GOT3 (cell line): ENCODE measurements around the gene LRRC28.

Source experiments
- DNase-seq: peaks from one replicate; lab custom pipeline; 2025; ENCODE audit warnings: mixed read lengths; lab: John Stamatoyannopoulos, UW

LRRC28 gene

DNA sequence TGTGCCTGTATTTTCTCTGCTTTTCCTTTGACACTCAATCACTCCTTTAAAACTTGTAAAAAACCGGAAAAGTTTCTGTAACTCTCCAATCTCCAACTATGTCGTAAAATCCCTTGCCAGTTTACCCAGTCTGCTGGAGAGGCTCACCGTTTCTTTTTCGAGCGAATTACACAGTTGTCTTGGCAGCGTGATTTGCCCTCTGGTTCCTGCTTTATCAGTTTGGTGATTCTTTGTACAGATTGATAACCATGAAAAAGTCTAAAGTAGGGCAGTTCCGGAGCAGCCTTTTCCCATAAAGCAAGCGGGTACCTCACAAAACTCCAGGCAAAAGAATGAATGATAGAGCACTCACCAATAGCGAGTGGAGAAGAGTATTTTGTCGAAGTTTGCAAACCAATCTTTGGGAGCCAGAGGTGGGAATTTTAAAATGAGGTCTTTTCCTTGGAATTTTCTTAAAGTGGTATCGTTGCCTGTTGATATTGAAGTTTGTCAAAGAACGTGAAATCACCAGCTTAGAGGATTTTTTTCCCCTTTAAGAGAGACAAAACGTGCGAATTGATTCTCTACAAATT lies 1.9 kb upstream of the LRRC28 start, which contains the start of gene TTC23:
Gene TTC23, minus strand, starts transcription at position 312 of the 572 bp plus-strand sequence. CDS start 20,869 bp downstream, outside the sequence.
- DNase-seq: no peak

DNA sequence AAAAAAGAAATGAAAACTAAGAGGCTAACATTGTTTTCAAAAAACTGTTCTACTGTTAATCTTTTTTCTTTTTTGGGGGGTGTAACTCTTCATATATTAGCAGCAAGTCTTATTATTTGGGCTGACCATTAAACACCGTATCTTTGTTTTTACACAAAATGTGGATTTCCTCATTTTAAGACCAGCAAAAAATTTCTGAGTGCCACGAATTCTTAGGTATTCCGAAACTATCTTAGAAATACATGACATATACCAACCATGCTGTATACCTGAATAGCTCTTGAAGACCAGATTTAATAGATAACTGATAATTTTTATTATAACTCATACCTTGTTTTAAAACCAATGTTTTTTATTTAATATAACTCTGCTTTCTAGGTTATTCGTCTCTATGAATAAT lies 1.3 kb upstream of the LRRC28 start:
- DNase-seq: no peak

DNA sequence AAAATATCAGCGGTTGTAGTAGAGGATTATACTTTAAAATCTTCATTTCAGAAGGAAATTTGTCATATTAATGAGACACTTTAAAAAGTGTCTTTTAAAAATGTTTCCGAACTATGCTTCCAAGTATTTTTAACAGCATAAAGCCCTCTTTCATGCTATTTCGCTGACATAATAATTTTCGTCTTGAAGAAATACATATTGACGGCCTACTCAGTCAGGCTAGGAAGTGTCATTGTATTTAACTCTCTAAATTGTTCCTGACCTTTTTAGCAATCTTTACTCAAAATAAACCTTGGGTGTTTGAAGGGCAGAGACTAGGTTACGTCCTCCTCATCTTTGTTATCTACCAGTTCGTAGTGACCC lies 806 bp upstream of the LRRC28 start:
- no peak for DNase-seq

DNA sequence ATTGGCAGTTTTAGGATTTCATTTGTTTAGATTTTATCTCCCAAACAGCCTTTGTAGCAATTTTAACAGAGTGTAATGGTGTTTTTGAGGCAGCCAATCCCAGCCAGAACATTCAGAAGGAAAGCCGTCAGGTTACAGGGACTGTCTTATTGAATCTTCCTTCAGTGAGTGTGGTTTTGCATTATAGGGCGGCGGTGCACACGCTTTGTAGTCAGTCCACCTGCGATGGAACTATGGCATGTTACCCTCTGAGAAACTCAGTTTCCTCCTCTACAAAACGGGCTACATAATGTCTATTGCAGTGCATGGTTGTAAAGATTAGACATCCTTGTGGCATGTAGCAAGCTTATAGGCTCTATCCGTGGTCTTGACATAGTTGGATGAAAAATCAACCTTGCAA lies 1.0 kb downstream of the LRRC28 start:
- no peak for DNase-seq

DNA sequence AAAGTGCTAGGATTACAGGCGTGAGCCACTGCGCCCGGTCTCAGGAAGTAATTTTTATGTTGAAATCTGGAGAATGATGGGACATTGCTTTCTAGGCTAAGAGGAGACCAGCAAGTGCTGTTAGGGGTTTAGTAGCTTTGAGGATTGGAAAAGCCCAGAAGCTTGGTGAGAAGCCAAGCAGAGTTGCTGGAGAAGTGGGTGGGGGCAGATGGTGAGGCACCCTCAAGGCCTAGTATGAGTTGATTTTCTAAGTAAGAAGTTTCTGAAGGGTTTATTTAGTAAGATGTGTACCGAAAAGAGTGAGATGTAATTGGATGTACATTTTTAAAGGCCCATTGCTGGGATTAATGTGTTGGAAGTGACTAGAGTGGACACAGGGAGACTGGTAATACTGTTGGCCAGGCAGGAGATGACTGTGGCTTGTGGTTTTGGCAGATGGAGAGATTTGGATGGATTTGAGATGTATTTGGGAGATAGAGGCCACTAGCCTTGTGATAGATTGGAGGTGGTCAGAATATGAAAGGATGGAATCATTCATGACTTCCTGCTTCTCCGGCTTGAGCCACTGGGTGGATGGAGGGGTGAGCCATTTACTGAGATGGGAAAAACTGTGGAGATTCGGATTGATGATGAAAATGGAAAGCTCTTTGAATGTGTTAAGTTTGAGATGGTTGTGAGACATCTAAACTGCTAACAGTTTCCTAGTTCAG lies 2.3 kb downstream of the LRRC28 start:
- no peak for DNase-seq

DNA sequence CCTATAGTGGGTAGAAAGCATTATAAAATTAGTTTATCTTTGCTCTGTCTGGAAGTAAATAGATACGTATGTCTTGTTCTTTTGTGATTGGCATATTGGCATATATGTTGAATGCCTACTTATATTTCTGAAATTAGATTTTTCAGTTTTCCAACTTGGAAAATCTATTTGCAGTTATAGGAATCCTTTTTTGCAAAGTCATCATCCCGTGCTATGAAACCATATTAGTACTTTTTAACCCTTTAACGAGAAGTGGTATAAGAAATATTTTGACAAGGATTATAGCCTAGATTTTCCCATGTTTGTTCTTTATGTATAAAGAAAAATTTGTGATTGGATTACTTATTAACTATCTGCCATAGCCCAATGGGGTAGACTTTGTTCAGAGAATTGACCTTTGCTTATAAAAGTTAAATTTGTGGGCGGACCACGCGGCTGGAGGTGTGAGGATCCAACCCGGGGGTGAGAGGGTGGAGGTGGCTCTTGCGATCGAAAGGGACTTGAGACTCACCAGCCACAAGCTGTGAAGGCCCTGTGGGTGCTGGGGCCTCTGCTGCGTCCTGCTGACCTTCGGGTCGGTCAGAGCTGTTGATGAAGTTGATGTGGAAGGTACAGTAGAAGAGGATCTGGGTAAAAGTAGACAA lies 5.9 kb downstream of the LRRC28 start:
- no peak for DNase-seq

DNA sequence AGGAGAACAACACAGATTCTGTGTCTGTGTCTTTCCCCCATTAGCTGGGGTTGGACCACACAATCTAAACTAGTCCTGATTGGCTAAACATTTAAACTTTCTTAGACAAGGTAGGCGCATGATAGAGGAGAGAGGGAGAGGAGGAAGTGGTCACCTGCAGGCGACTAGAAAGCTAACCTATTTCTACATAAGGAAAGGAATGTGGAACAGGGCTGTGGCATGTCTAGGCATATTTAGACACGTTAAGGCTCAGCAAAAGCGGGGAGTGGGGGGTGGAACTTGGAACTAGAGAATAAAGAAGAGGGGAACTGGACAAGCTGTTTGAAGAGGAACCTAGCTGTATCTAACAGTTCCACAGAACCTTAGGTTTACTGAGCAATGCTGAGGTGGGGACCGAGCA lies 12.8 kb downstream of the LRRC28 start:
- DNase-seq: no peak

DNA sequence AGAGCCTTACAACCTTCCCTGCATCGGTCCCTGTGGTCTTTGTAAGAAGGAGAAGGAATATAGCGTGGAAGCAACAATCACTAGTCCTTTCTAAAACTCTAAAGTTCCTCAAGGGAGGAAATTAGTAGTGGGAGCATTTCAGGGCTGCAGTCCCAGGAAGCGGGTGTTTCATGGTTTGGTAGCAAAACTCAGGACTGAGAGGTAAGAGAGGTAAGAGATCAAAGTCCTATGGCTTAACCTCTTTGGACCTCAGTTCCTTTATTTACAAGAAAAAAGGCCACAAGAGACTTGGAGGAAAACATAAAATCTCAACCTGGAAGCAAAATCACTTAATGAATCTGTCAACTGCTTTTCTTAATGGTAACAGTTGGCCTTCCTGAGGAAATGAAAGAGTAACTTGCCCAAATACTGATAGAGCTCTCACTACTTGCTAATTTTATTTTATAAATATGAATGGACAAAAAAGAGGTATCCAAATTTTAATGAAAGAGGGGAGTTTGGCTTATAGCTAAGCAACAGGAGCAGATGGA lies 14.3 kb downstream of the LRRC28 start:
- no peak for DNase-seq

DNA sequence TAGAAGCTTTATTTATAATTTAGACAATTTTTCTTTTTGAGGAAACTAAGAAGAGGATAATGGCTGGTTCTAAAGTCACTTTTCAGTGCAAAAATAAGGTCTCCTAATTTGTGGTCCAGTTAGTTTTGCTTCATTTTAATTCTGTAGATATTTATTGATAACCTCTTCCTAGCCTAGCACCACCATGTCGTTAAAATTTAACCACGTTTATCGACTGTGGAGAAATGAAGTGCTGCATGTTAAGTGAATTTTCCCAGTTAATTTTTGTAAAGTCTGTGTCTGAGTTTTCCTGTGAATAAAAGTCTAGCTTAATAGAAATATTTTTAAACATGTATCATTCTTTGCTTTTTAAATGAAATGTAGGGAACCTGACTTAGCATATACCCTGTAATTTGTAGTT lies 16.7 kb downstream of the LRRC28 start:
- no peak for DNase-seq

DNA sequence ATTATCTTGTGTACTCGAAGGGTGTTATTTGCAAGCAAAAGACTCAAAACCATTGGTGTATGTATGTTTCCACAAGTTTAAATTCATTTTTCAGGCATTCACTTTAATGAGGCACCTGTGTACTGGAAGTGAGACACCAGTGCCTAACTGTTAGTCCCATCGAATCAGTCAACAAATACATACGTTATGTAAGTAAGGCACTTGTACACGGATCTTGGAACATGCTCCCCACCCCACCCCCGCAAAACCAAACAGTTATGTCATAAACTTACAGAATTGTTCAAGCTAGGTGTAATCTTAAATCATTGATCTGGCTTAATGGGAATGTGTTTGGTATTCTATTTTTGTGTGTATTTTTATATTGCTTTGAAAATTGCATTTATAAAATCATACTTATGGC lies 17.1 kb downstream of the LRRC28 start:
- DNase-seq: no peak

DNA sequence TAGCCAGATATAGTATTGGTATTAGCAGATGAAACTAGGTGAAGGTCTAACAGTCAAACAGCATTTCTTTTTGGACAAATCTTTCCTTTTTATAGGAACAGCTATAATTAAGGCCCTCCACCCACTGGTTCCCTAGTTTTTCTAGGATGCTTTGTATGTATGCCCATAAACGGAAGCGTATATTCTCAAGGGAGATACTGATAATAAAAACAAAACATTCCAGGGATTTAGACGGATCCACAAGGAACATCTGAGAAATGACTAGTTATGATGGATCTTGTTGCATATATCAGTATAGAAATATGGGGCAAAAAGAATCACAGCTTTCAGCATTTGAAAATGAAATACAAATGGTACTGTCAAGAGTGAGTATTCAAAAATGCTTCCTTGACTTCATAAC lies 22.5 kb downstream of the LRRC28 start:
- DNase-seq: no peak

DNA sequence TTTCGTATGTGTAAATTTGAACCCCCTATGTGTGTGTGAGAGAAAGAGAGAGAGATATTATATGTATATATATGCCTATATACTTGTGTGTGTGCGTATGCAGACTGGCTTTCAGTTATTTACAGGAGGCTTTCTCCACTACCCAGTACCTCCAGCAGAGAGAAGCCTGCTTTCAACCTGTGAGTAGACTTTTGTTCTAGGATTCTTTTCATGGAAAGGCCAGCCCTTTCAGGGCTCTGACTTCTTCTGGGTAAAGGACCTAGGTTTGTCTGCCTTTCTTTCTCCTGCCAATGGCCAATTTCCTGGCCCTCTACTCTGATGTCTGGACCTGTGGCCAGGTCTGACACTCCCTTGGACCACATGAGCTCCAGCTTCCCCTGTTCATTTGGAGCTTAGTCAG lies 23.8 kb downstream of the LRRC28 start:
- DNase-seq: no peak

DNA sequence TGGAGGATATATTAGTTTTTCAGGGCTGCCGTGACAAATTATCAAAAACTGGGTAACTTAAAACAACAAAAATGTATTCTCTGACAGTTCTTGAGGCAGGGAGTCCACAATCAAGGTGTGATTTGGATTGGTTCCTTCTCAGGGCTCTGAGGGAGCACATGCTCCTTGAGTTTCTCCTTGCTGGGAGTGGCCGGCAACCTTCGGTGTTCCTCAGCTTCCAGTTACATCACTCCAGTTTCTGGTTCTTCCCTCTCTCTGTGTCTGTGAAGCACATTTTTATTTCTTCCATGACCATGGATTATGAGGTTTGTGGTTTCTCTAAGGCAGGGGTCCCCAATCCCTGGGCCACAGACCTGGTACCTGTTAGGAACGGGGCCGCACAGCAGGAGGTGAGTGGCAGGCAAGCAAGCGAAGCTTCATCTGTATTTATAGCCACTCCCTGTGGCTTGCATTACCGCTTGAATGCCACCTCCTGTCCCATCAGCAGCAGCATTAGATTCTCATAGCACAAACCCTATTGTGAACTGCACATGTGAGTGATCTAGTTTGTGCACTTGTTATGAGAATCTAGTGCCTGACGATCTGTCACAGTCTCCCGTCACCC lies 24.3 kb downstream of the LRRC28 start:
- no peak for DNase-seq

DNA sequence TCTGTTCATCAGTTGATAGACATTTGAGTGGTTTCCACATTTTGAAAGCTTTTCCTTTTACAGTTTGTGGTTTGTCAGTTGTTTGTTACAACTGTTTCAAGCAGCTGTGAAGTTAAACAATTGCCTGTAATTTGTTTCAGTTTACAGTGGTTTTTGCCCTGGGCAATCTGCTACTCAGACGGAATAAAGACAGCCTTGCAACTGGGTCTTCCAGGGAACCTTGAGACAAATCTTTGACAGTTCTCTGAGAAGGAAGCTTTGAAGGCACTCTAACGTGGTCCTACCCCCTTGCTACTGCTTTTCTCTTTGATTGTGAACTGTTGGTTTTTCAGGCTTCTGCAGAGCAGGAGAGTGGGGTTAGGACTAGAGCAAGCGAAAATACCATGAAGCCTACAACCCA lies 28.0 kb downstream of the LRRC28 start:
- DNase-seq: no peak

DNA sequence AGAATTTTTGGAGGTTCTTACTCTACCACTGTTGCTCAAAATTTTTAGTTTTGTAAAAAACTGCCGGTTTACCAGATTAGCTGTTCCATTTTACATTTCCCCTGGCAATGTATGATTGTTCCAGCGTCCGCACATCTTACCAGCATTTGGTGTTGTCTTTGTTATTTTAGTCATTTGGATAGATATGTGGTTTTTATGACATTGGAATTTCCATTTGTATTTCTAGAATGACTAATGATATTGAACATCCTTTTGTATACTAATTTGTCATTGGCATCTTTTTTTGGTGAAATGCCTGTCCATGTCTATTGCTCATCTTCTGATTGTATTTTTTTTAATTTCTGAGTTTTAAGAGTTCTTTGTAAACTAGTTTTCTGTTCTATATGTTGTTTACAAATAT lies 28.5 kb downstream of the LRRC28 start:
- no peak for DNase-seq

DNA sequence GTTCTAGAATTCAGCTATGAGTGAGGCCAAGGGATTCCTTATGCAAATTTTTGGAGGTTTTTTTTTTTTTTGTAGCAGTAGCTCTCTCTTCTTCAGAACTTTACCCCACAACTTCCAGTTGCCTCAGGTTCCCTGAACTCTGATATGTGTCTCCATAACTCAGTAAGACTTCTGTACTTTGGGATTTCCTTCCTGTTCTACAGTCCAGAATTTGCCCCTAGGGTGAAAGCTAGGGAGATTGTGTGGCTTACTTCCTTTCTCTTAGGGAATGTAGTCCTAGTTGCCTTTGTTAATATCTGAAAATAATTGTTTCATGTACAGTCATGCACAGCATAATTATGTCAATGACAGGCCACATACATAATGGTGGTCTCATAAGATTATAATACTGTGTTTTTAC lies 30.8 kb downstream of the LRRC28 start:
- no peak for DNase-seq

DNA sequence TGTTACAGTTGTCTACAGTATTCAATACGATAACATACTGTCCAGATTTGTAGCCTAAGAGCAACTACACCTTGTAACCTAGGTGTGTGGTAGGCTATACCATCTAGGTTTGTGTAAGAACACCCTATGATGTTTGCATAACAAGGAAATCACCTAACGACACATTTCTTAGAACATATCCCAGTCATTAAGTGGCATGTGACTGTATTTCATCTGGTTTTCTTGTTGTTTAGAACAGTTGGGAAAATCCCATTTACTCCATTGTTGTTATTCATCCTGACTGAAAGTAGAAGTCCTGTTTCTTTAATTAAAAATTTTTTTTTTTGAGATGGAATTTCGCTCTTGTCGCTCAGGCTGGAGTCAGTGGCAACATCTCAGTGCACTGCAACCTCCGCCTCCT lies 31.3 kb downstream of the LRRC28 start:
- DNase-seq: no peak

DNA sequence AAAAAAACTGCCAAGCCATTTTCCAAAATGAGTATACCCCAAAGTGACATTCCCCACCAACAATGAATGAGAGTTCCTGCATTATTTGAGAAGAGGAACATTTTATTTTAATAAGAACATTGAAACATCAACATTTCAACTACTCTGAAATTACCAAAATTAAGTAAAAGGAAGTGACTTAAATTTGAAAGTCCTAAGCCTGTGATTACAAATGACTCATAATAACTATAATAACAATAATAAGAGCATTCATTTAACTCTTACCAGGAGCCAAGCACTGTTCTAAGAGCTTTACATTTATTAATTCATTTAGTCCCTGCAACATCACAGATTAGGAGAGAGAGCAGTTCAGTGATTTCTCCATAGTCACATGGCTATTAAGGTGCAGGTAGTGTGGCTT lies 32.4 kb downstream of the LRRC28 start:
- DNase-seq: no peak

DNA sequence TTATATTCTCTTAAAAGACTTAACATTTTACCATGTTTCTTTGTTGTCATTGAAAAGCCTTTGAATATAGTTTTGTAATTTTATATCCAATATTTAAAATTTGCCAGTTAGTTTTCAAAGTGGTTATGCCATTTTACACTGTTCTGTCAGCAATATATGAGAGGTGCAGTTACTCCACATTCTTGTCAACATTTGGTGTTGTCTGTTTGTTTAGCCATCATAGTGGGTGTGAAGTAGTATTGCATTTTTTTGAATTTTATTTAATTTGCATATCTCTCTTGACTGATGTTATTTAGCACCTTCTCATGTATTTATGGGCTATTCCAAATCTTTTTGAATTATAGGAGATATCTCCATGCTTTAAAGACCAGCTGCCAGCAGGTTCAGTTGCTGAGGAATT lies 40.4 kb downstream of the LRRC28 start:
- DNase-seq: no peak

DNA sequence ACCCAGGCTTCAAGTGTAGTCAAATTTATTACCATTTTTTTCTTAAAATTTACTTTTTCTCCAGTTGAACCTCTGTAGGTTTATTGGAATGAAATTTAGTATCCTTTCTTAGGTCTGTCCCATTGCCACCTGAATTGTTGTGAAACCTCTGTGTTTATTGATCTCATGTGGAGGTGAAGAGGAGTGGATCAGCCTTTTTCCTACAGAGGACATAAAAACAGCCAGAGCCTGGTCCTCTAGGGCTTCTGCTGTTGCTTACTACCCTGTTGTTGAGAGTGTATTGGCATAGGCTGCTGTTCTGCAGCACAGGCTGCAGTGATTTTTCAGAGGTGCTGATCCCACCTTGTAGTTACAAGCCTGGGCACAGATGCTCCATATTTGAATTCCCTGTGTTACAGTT lies 44.6 kb downstream of the LRRC28 start:
- no peak for DNase-seq

DNA sequence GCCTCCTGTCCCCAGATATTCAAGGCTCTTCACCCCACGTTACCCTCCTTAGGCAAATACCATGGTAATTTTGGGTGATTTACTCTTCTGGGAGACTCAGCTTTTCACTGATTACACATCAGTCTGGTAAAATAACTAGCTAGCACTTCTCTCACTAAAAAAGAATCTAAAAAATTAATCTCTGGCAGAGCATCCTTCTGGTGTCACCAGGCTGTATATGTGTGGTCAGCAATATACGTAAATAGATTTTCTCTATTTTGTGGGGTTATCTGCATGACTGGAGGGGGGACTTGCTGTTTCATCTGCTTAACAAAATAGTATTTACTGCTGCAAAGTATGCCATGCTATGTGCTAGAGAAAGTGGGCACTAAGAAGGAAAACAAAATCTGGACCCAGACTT lies 45.1 kb downstream of the LRRC28 start:
- DNase-seq: no peak

DNA sequence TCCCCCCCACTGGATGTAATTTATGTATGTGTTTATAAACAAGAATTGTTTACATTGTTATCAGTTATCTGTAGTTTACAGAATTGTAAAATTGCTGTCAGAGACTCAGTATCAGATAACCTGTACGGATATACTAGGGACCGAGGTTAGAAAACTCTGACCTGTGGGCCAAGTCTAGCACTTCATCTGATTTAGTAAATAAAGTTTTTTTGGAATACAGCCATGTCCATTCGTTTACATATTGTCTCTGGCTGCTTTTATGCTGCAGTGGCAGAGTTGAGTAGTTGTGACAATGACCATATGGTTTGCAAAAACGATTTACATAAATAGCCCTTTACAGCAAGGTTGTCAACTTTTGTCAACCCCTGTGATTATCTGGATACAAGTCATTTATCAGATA lies 52.6 kb downstream of the LRRC28 start:
- DNase-seq: no peak
